ENCODE data around the gene NCKAP1. TPM values are rescaled to one million over a fixed set of nuclear protein-coding genes. Genes with fewer than 3 reads are reported as not detected.

The NCKAP1 gene
- total and polyA plus RNA-seq, 2 of the 4 experiments (the other 2 are of a cell fraction), result 91.1 to 160 TPM

GRCh38 chr2:182901748-182902147 is 136.5 kb downstream of the NCKAP1 start:
- no peak overlapping the region for H2AK5ac ChIP-seq (ENCODE audit: low read depth, low read length)
- H3K27me3 ChIP-seq (ENCODE audit: control insufficient read depth, insufficient read depth, low read length), result no peaks in the 10 kb centered on the region
- no peak overlapping the region for H2BK20ac ChIP-seq (ENCODE audit: low read depth, low read length)
- no peaks in the 10 kb centered on the region for H3K79me1 ChIP-seq (ENCODE audit: low read depth in 1 of 2, low read length in 2 of 2)
- no peak overlapping the region for H3K4ac ChIP-seq (ENCODE audit: low read depth, low read length)
- no peak overlapping the region for H3K27ac ChIP-seq (ENCODE audit: insufficient read depth, low read length)
- H4K20me1 ChIP-seq (ENCODE audit: insufficient read depth, low read length), result no peaks in the 10 kb centered on the region
- H3K4me2 ChIP-seq (ENCODE audit: low read depth, low read length), result no peak overlapping the region
- no peak overlapping the region for H3K56ac ChIP-seq (ENCODE audit: extremely low read depth, insufficient read depth, low read length)
- H3K4me1 ChIP-seq (ENCODE audit: control insufficient read depth, insufficient read depth, low read length), result peaks cover 2% of the 10 kb centered on the region; the same call in 1 of the 2 replicates
- H2AFZ ChIP-seq (replicated peaks; ENCODE audit: low read length, poor library complexity), result no peak overlapping the region
- H3K9me3 ChIP-seq (ENCODE audit: control insufficient read depth, insufficient read depth, low read length), result no peaks in the 10 kb centered on the region
- H4K5ac ChIP-seq (ENCODE audit: low read depth, low read length), result no peak overlapping the region
- H3K9me1 ChIP-seq (ENCODE audit: insufficient read depth, low read length), result no peaks in the 10 kb centered on the region
- in situ Hi-C loops (cut with MboI; ENCODE audit: low sequenced_read_pairs), result no loop called here
- no peak overlapping the region for H4K8ac ChIP-seq (ENCODE audit: low read depth in 2 of 2, low read length in 2 of 2)
- no CpG with 5 or more reads among the region's 6 CpGs for WGBS, 2 experiments (ENCODE audit: extremely low coverage in 2 of 2, insufficient read length in 1 of 2)
- no peak overlapping the region for H3K18ac ChIP-seq (ENCODE audit: low read depth, low read length)
- no peak overlapping the region for H2BK5ac ChIP-seq (ENCODE audit: low read depth, low read length, poor library complexity, severe bottlenecking)
- no peak overlapping the region for H2BK15ac ChIP-seq (ENCODE audit: low read depth, low read length)
- intact Hi-C loops (cut with micrococcal nuclease), result no loop called here
- dilution Hi-C loops (cut with HindIII; ENCODE audit: low sequenced_read_pairs, unreplicated experiment), result no loop called here
- no peak overlapping the region for H4K91ac ChIP-seq (ENCODE audit: insufficient read depth, low read depth, low read length)
- 0 out of 2 replicates have a peak, but pooled peaks cover 2% of the 10 kb centered on the region for H3K36me3 ChIP-seq (ENCODE audit: control insufficient read depth, insufficient read depth, low read length)
- TF ChIP-seq CEBPB (IDR thresholded peaks at IDR 0.05; ENCODE audit: low read depth, low read length) (no peak), SMC3 (IDR thresholded peaks at IDR 0.05; ENCODE audit: low read depth, low read length) (no peak), CHD1 (IDR thresholded peaks at IDR 0.05; ENCODE audit: low read depth, low read length) (no peak), RFX5 (IDR thresholded peaks at IDR 0.05; ENCODE audit: low read depth, low read length) (no peak)
- CTCF ChIA-PET, result no interaction called here
- H3K4me3 ChIP-seq (ENCODE audit: insufficient read depth, low read depth, low read length), result no peak overlapping the region
- DNase-seq, result no peak
- POLR2A ChIA-PET (ENCODE audit: unreplicated experiment), result interaction anchor here (0.6 kb wide), 1 partner anchor 232 kb away, joined by 6 read pairs; no protein-coding TSS in a partner anchor
- H2BK120ac ChIP-seq (ENCODE audit: low read depth, low read length), result no peak overlapping the region
- H3K9ac ChIP-seq (ENCODE audit: low read depth, low read length), result no peak overlapping the region
- H3K14ac ChIP-seq (replicated peaks; ENCODE audit: low read depth, low read length), result no peak overlapping the region
- no peak overlapping the region for H3K23ac ChIP-seq (ENCODE audit: low read depth, low read length)
- H2AK9ac ChIP-seq (replicated peaks; ENCODE audit: low read depth, low read length, poor library complexity), result no peak overlapping the region
- ATAC-seq (ENCODE audit: low read depth), result no peak
- BruUV-seq (replicated peaks), result no TSS peak
